Left lung (tissue), 10 donors: ENCODE measurements around the gene AGAP1. TPM values are rescaled to one million over a fixed set of nuclear protein-coding genes. Genes with fewer than 3 reads are reported as not detected.

Experiments used
- ATAC-seq: fragments of 200-7000 bp; cut with Tn5 transposase; one replicate; pipeline ENCODE4 v1.9.1; 2020; ENCODE audit warnings: moderate library complexity
- DNase-seq, 4 donors: peaks; one replicate each; pipeline ENCODE4 v3.0.0-alpha.2; 2013 to 2020
- H3K27ac ChIP-seq, 2 donors: fragments of 200-600 bp; sonication (generic) in 1 of 2; one replicate each; pipeline versions ENCODE4 v1.5.0 to v1.8.0; 2020 to 2021
- H3K27me3 ChIP-seq, 2 donors: fragments of 200-600 bp; sonication (generic) in 1 of 2; one replicate each; pipeline versions ENCODE4 v1.5.0 to v1.8.0; 2020 to 2021
- H3K36me3 ChIP-seq, 2 donors: fragments of 200-600 bp; sonication (generic) in 1 of 2; one replicate each; pipeline versions ENCODE4 v1.5.0 to v1.8.0; 2020 to 2021
- H3K4me1 ChIP-seq, 2 donors: fragments of 200-600 bp; one replicate each; pipeline ENCODE4 v1.8.0; 2021
- H3K4me3 ChIP-seq, 2 donors: fragments of 200-600 bp; sonication (generic) in 1 of 2; one replicate each; pipeline versions ENCODE4 v1.5.0 to v1.8.0; 2020 to 2021; ENCODE audit warnings: mild to moderate bottlenecking in 1 of 2
- H3K9me3 ChIP-seq, 2 donors: fragments of 200-600 bp; sonication (generic) in 1 of 2; one replicate each; pipeline versions ENCODE4 v1.5.0 to v1.8.0; 2020 to 2021
- intact Hi-C, 2 donors: fragments of 100-400 bp; cut with DNase I; formaldehyde crosslinking; loops; one replicate each; pipeline versions ENCODE4 v1.11.2 to v1.14.2; 2022
- polyA plus RNA-seq, 6 donors: library from polyadenylated mRNA; unstranded; fragments of 120-200 nt; gene quantifications; one replicate each; pipeline ENCODE4 v1.2.1, GENCODE V29; 2013; ENCODE audit not compliant: insufficient read length in 6 of 6
- total RNA-seq, 2 donors: library from RNA; stranded (reverse); fragmentation: NEBNext Ultra II Directional; extraction: Animal tissue kit (Norgen Biotek cat#: 25700); gene quantifications; one replicate each; pipeline ENCODE4 v1.2.1, GENCODE V29; 2021
- TF ChIP-seq, protein P1 (sequence below), 2 donors: fragments of 200-600 bp; sonication (generic) in 1 of 2; IDR thresholded peaks; one replicate each; pipeline versions ENCODE4 v1.5.0 to v1.8.0; 2021; ENCODE audit warnings: antibody characterized with exemption in 2 of 2
- donor health status: DM: no; HTN: yes; CAD: no.
- donor health status: DM: no; HTN: no; CAD: no.

The AGAP1 gene
- total and polyA plus RNA-seq, 8 donors: 13.1 to 25.4 (median 22.4) TPM

DNA sequence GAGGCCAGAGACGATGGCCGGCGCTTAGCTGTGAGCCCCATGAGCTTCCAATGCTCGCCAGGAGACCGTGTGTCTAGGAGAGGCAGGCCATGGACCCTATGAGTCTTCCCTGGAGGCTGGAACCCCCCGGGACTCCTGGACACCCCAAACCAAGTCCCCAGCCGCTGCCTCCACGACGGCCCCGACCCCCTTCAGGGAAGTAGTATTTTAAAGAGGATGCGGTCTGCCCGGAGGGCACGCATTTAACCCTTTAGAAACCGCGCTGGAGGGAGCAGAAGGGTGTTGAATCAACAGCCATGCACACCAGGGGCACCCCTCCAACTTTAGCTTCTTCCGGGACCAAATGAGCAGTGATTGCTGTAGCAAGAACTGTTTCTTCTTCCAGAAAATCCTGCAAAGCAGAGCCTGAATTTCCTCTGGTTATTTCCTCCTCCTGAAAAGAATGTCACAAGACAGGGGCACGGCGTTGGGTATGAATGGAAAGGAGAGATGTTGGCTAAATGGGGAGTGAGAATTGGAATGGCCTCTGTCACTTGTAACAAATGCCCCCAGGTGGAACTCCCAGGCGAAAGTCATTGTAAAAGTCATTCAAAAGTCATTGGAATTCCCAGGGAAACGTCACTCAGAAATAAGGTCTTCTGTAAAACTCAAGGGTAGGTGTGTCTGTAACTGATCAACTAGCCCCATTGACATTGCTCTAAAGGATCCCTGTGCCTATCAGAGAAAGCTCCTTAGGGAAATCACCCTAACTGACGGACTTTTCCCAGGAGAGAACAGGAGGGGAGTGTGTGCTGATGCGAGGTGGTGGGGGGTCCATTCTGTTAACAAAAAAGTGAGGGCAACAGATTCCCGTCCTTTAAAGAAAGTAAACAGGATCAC is 680.1 kb downstream of the AGAP1 start:
- no peak for ATAC-seq
- no peak overlapping the region for H3K4me3 ChIP-seq
- H3K36me3 ChIP-seq: no peaks in the 10 kb centered on the region
- intact Hi-C loops: no loop called here
- peaks cover 7 to 13% of the 10 kb centered on the region in 2 donors for H3K4me1 ChIP-seq
- H3K27ac ChIP-seq: no peak overlapping the region
- TF ChIP-seq, protein P1, sequence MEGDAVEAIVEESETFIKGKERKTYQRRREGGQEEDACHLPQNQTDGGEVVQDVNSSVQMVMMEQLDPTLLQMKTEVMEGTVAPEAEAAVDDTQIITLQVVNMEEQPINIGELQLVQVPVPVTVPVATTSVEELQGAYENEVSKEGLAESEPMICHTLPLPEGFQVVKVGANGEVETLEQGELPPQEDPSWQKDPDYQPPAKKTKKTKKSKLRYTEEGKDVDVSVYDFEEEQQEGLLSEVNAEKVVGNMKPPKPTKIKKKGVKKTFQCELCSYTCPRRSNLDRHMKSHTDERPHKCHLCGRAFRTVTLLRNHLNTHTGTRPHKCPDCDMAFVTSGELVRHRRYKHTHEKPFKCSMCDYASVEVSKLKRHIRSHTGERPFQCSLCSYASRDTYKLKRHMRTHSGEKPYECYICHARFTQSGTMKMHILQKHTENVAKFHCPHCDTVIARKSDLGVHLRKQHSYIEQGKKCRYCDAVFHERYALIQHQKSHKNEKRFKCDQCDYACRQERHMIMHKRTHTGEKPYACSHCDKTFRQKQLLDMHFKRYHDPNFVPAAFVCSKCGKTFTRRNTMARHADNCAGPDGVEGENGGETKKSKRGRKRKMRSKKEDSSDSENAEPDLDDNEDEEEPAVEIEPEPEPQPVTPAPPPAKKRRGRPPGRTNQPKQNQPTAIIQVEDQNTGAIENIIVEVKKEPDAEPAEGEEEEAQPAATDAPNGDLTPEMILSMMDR (IDR thresholded peaks at IDR 0.05): no peak
- peaks cover 98 to 99% of the 10 kb centered on the region in 2 donors for H3K27me3 ChIP-seq
- DNase-seq: no peak
- H3K9me3 ChIP-seq: no peaks in the 10 kb centered on the region

DNA sequence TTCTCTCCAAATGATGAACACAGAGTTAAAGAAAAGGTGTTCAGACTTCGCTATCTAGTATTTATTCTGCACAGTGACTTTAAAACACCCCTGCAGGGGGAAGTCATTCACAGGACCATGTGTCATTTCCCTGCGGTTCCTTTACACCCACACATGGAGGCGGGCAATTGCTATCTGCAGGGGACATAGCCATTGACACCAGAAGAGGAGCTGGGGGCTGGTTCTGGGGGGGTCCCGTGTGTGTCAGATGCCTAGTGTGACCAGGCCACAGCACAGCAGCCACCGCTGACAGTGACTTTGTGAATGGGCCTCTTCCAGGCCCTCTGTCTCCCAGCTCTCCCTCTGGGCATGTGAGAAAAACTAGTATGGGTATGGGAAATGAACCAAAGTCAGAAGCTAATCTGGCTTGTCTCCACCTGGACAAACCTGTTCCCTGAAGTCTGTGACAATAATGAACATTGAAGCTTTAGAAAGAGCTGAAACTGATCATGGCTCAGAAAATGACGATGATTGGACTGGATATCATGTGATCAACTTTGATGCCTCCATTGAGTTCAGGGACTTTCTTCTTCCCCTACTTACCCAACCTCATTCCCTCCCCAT is 681.8 kb downstream of the AGAP1 start:
- ATAC-seq: no peak
- Histone ChIP-seq H3K4me3 (no peak overlapping the region), H3K4me1 (peaks cover 7 to 13% of the 10 kb centered on the region in 2 donors), H3K9me3 (no peaks in the 10 kb centered on the region), H3K36me3 (no peaks in the 10 kb centered on the region), H3K27me3 (peaks cover 98 to 99% of the 10 kb centered on the region in 2 donors), H3K27ac (no peak overlapping the region)
- DNase-seq: no peak
- intact Hi-C loops: no loop called here
- TF ChIP-seq, protein P1 (IDR thresholded peaks at IDR 0.05): no peak

DNA sequence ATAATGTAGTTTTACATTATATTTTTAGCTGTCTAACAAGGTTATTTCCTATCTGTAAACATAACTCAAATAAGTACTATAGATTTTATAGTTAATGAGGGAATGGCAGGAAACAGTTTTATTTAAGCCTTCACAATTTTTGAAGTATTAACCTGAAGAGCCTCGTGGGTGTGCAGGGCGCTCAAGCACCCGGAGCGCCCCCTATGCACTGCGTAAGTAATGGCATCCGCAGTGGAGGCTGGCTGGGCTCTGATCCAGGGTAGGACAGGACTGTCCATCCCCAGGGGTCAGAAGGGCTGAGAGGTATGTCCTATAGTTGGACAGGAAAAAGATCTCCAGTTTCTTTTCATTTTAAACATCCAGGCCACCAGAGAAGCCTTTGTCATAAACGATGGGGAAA is 682.6 kb downstream of the AGAP1 start:
- peaks cover 97 to 99% of the 10 kb centered on the region in 2 donors for H3K27me3 ChIP-seq
- TF ChIP-seq, protein P1 (IDR thresholded peaks at IDR 0.05): peak; percentile 33 to 36
- peaks cover 7 to 13% of the 10 kb centered on the region in 2 donors for H3K4me1 ChIP-seq
- intact Hi-C loops: no loop called here
- no peak overlapping the region for H3K27ac ChIP-seq
- no peak overlapping the region for H3K4me3 ChIP-seq
- DNase-seq (no peak), ATAC-seq (peak; percentile 37)
- H3K36me3 ChIP-seq: no peaks in the 10 kb centered on the region
- H3K9me3 ChIP-seq: no peaks in the 10 kb centered on the region

DNA sequence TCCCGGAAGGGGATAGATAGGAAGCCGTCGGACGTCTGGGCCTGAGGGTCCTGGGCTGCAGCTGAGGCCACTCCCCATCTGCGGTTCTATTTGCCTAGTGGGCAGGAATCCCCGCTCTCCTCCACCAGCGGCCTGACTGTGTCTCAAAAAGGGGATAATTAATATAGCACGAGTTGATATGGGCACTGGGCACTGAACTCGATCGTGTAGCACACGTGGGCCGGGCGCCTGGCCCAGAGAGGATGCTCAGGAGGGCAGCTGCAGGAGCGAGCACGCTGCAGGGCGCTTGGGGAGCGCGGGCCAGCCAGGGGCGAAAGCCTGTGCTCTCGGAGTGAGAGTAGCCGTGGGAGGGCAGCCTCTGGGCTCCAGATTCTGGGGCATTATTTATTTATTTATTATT is 683.1 kb downstream of the AGAP1 start:
- Histone ChIP-seq H3K4me3 (no peak overlapping the region), H3K9me3 (no peaks in the 10 kb centered on the region), H3K4me1 (peaks cover 7 to 13% of the 10 kb centered on the region in 2 donors), H3K27me3 (peaks cover 92 to 99% of the 10 kb centered on the region in 2 donors), H3K27ac (no peak overlapping the region), H3K36me3 (no peaks in the 10 kb centered on the region)
- no peak for DNase-seq
- TF ChIP-seq, protein P1 (IDR thresholded peaks at IDR 0.05): no peak
- intact Hi-C loops: no loop called here
- no peak for ATAC-seq

DNA sequence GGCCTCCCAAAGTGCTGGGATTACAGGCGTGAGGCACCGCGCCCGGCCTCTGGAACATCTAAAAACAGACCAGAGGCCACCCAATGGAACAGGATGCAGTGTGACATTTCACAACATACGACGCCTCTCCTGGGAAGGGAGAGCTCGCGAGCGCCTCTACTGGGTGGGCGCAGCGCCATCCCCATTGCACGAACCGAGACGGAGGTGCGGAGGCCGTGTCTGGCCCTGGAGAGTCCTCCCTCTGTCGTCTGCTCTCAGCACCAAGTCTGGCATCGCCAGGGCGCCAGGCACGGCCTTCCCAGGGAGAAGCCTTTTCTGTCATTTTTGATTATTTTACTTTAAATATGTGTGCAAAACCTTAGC is 683.7 kb downstream of the AGAP1 start:
- TF ChIP-seq, protein P1 (IDR thresholded peaks at IDR 0.05): no peak
- Histone ChIP-seq H3K36me3 (no peaks in the 10 kb centered on the region), H3K4me3 (no peak overlapping the region), H3K4me1 (peaks cover 7 to 13% of the 10 kb centered on the region in 2 donors), H3K27ac (no peak overlapping the region), H3K27me3 (peaks cover 86 to 97% of the 10 kb centered on the region in 2 donors), H3K9me3 (no peaks in the 10 kb centered on the region)
- intact Hi-C loops: no loop called here
- peak; percentile 56 for ATAC-seq
- peak in 1 of 4 donors; percentile 58 for DNase-seq
